Measurements from ENCODE around the gene CCDC17. TPM values are rescaled to one million over a fixed set of nuclear protein-coding genes. Genes with fewer than 3 reads are reported as not detected.
"Not testable (repeated sequence)": the region's sequence is repeated elsewhere in the genome, so short reads cannot be mapped to it uniquely, and the experiment has no call there.

CCDC17 gene
- total RNA-seq, 1 donor from 2014 or later, result 1.9 TPM

DNA sequence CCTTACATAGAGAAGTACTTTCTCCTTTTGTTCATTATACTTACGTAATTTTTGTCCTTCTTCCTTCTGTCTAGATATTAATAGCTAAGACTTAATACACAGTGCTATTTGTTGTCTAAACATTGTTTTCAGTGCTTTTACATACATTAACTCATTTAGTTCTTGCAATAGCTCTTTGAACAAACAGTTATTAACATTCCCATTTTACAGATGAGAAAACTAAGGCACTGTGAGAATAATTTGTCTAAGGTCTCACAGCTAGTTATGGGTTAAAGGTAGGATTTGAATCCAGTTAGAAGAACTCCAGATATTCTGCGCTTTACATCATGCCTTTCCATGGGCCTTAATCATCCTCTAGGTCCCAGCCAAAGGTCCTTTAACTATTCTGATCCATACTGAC lies 19.6 kb downstream of the CCDC17 start:
- TF ChIP-seq, protein P1, sequence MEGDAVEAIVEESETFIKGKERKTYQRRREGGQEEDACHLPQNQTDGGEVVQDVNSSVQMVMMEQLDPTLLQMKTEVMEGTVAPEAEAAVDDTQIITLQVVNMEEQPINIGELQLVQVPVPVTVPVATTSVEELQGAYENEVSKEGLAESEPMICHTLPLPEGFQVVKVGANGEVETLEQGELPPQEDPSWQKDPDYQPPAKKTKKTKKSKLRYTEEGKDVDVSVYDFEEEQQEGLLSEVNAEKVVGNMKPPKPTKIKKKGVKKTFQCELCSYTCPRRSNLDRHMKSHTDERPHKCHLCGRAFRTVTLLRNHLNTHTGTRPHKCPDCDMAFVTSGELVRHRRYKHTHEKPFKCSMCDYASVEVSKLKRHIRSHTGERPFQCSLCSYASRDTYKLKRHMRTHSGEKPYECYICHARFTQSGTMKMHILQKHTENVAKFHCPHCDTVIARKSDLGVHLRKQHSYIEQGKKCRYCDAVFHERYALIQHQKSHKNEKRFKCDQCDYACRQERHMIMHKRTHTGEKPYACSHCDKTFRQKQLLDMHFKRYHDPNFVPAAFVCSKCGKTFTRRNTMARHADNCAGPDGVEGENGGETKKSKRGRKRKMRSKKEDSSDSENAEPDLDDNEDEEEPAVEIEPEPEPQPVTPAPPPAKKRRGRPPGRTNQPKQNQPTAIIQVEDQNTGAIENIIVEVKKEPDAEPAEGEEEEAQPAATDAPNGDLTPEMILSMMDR (conservative IDR thresholded peaks at IDR 0.05), result no peak
- no peaks in the 10 kb centered on the region for H3K9me3 Mint-ChIP-seq
- H3K36me3 Mint-ChIP-seq (ENCODE audit: low read depth), result peaks cover 26% of the 10 kb centered on the region
- no peak overlapping the region for H3K4me3 Mint-ChIP-seq
- H3K4me1 Mint-ChIP-seq, result peaks cover 11% of the 10 kb centered on the region
- no peak for DNase-seq (ENCODE audit: low read depth, low spot score)
- no peaks in the 10 kb centered on the region for H3K27me3 Mint-ChIP-seq (ENCODE audit: low read depth)
- no peak overlapping the region for H3K27ac Mint-ChIP-seq (ENCODE audit: unreplicated experiment)

DNA sequence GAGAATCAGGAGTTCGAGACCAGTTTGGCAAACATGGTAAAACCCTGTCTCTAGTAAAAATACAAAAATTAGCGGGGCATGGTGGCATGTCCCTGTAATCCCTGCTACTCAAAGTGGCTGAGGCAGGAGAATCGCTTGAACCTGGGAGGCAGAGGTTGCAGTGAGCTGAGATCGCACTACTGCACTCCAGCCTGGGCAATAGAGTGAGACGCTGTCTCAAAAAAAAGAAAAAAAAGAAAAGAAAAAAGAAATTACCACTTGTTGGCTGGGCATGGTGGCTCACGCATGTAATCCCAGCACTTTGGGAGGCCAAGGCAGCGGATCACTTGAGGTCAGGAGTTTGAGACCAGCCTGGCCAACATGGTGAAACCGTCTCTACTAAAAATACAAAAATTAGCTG lies 27.1 kb downstream of the CCDC17 start:
- H3K27ac Mint-ChIP-seq (ENCODE audit: unreplicated experiment), result not testable (repeated sequence)
- Mint-ChIP-seq H3K36me3 (ENCODE audit: low read depth) (peaks cover 13% of the 10 kb centered on the region), H3K4me1 (peaks cover 22% of the 10 kb centered on the region)

DNA sequence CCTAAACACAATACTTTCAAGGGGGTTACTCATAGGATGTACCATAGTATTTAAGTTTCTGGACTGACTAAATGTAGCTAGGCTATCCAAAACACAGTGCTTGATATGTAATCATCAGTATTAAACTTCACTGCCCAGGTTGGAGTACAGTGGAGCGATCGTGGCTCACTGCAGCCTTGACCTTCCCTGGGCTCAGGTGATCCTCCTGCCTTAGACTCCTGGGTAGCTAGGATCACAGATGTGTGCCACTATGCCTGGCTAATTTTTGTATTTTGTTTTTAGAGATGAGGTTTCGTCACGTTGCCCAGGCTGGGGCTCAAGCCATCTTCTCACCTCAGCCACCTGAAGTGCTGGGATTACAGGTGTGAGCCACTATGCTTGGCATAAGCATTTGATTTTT lies 29.4 kb downstream of the CCDC17 start:
- H3K27me3 Mint-ChIP-seq (ENCODE audit: low read depth), result no peaks in the 10 kb centered on the region
- H3K27ac Mint-ChIP-seq (ENCODE audit: unreplicated experiment), result no peak overlapping the region
- H3K9me3 Mint-ChIP-seq, result no peaks in the 10 kb centered on the region
- H3K36me3 Mint-ChIP-seq (ENCODE audit: low read depth), result peaks cover 16% of the 10 kb centered on the region
- H3K4me3 Mint-ChIP-seq, result no peak overlapping the region
- no peak for DNase-seq (ENCODE audit: low read depth, low spot score)
- H3K4me1 Mint-ChIP-seq, result peaks cover 18% of the 10 kb centered on the region
- TF ChIP-seq, protein P1 (conservative IDR thresholded peaks at IDR 0.05), result no peak

More for the DNA sequence above, 27.1 kb downstream of the CCDC17 start:
- H3K27me3 Mint-ChIP-seq (ENCODE audit: low read depth); DNase-seq (ENCODE audit: low read depth, low spot score); H3K9me3 Mint-ChIP-seq; H3K4me3 Mint-ChIP-seq: not testable (repeated sequence)

DNA sequence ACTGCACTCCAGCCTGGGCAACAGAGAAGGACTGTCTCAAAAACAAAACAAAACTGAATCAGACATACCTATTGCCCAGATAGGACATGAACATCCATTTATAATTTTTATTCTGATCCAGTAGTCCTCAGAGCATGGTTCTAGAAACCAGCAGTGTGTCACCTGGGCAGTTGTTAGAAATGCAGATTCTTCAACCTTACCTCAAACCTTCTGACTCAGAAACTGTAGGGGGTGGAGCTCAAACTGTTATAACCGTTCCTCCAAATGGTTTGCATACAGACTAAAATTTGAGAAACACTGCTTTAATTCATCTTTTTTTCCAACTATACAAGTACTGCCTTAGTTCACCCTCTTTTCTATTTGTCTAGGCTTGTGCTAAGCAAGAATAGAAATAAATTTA lies 34.0 kb downstream of the CCDC17 start:
- Mint-ChIP-seq H3K27ac (ENCODE audit: unreplicated experiment) (no peak overlapping the region), H3K4me3 (no peak overlapping the region), H3K4me1 (peaks cover 31% of the 10 kb centered on the region), H3K27me3 (ENCODE audit: low read depth) (peaks cover under 1% of the 10 kb centered on the region), H3K9me3 (no peaks in the 10 kb centered on the region), H3K36me3 (ENCODE audit: low read depth) (peaks cover 4% of the 10 kb centered on the region)
- TF ChIP-seq, protein P1 (conservative IDR thresholded peaks at IDR 0.05), result no peak
- DNase-seq (ENCODE audit: low read depth, low spot score), result no peak

DNA sequence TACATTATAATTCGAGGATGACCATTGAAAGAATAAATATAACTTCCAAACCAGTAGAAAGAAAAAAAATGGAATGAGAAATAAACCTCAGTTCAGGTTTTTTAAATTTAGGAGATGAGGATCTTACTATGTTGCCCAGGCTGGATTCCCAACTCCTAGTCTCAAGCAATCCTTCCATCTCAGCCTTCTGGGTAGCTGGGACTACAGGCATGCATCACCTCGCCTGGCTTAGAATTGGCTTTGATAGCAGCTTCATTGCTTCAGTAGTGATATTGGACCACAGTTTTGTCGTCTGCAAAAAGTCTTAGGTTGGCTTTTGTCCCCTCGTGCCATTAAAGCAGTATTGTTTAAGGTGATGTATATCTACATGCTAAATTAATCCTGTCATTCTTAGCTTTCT lies 37.1 kb downstream of the CCDC17 start:
- peaks cover 10% of the 10 kb centered on the region for H3K36me3 Mint-ChIP-seq (ENCODE audit: low read depth)
- peak overlapping the region; percentile 97 for H3K4me3 Mint-ChIP-seq
- no peaks in the 10 kb centered on the region for H3K9me3 Mint-ChIP-seq
- DNase-seq (ENCODE audit: low read depth, low spot score), result no peak
- H3K27ac Mint-ChIP-seq (ENCODE audit: unreplicated experiment), result no peak overlapping the region
- TF ChIP-seq, protein P1 (conservative IDR thresholded peaks at IDR 0.05), result no peak
- peaks cover 13% of the 10 kb centered on the region for H3K27me3 Mint-ChIP-seq (ENCODE audit: low read depth)
- peaks cover 38% of the 10 kb centered on the region for H3K4me1 Mint-ChIP-seq

DNA sequence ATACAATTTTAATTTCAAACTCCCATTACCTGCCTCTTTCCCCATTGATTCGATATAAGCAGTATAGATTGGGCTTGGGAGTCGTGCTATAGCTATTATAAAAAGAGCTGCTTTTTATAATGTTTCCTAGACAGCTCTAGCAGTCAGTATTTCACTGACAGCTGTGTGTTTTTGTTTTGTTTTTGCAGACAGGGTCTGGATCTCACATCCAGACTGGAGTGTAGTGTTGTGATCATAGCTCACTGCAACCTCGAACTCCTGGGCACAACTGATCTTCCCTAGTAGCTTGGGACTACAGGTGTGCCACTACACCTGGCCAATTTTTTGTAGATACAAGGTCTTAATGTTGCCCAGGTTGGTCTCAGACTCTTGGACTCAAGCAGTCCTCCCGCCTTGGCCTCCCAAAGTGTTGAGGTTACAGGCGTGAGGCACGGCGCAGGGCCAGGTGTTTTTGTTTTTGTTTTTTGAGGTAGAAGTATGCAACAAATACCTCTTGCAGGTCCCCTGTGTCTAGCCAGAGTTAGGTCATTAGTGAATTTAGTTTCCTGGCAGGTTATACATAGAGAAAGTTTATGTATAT lies 38.3 kb downstream of the CCDC17 start:
- Mint-ChIP-seq H3K27ac (ENCODE audit: unreplicated experiment) (peak overlapping the region; percentile 100), H3K36me3 (ENCODE audit: low read depth) (peaks cover 6% of the 10 kb centered on the region), H3K4me1 (peaks cover 35% of the 10 kb centered on the region), H3K27me3 (ENCODE audit: low read depth) (peaks cover 13% of the 10 kb centered on the region), H3K9me3 (no peaks in the 10 kb centered on the region), H3K4me3 (peak overlapping the region; percentile 97)
- TF ChIP-seq, protein P1 (conservative IDR thresholded peaks at IDR 0.05), result no peak
- no peak for DNase-seq (ENCODE audit: low read depth, low spot score)
